Gastrocnemius medialis (tissue), 4 donors: ENCODE results near the gene NAGK. TPM values are rescaled to one million over a fixed set of nuclear protein-coding genes. Genes with fewer than 3 reads are reported as not detected.
"Not testable (repeated sequence)": the region's sequence is repeated elsewhere in the genome, so short reads cannot be mapped to it uniquely, and the experiment has no call there.

ENCODE experiments used
- ATAC-seq, 2 donors: fragments of 150-250 bp; one replicate each; pipeline ENCODE4 v1.9.1; 2016
- DNase-seq, 2 donors: peaks; one replicate each; pipeline ENCODE4 v3.0.0-alpha.2; 2019
- H3K27ac ChIP-seq, 4 donors: fragments of 200-600 bp; sonication (generic); 1 replicate in 1 of 4; 2 replicates in 3 of 4; pipeline ENCODE4 v1.5.1; 2016 to 2018; ENCODE audit warnings: mild to moderate bottlenecking in 2 of 4, moderate library complexity in 1 of 4
- H3K27me3 ChIP-seq, 3 donors: fragments of 200-600 bp; sonication (generic) in 2 of 3; 1 replicate in 1 of 3; 2 replicates in 2 of 3; pipeline versions ENCODE4 v1.5.1 to v1.6.0; 2016 to 2019; ENCODE audit warnings: mild to moderate bottlenecking in 1 of 3, moderate library complexity in 1 of 3
- H3K36me3 ChIP-seq, 2 donors: fragments of 200-600 bp; sonication (generic) in 1 of 2; one replicate each; pipeline ENCODE4 v1.5.1; 2017 to 2018
- H3K4me1 ChIP-seq, 2 donors: fragments of 200-600 bp; sonication (generic) in 1 of 2; one replicate each; pipeline ENCODE4 v1.5.1; 2016 to 2017; ENCODE audit warnings: mild to moderate bottlenecking in 2 of 2
- H3K4me3 ChIP-seq, 4 donors: fragments of 200-600 bp; sonication (generic) in 3 of 4; 1 replicate in 1 of 4; 2 replicates in 3 of 4; pipeline ENCODE4 v1.5.1; 2016 to 2019; ENCODE audit warnings: mild to moderate bottlenecking in 2 of 4
- H3K9me3 ChIP-seq, 3 donors: fragments of 200-600 bp; sonication (generic) in 2 of 3; 1 replicate in 1 of 3; 2 replicates in 2 of 3; pipeline ENCODE4 v1.5.1; 2016 to 2019
- POLR2A ChIP-seq, 2 donors: fragments of 450-650 bp; IDR thresholded peaks; one replicate each; pipeline ENCODE4 v1.6.1; 2017; ENCODE audit warnings: antibody characterized with exemption in 2 of 2, mild to moderate bottlenecking in 2 of 2, moderate library complexity in 2 of 2
- in situ Hi-C, 4 donors: fragments of 200-750 bp; cut with MboI; loops; one replicate each; pipeline versions ENCODE4 v1.15.0 to v1.8.0; 2017; ENCODE audit warnings: low sequenced_read_pairs in 4 of 4
- intact Hi-C: fragments of 100-400 bp; cut with DNase I; formaldehyde crosslinking; loops from one replicate; pipeline ENCODE4 v1.15.1; 2023; ENCODE audit warnings: low total_unique reads
- total RNA-seq, 4 donors: library from RNA; depleted of rRNA; stranded (reverse); fragments of >200 nt; gene quantifications; one replicate each; pipeline versions ENCODE4 v1.1.0 to v1.2.3, GENCODE V29; 2016
- TF ChIP-seq, protein P1 (sequence below), 5 experiments: fragments of 450-650 bp in 3 of 5; fragments of 200-600 bp in 2 of 5; sonication (generic) in 2 of 5; IDR thresholded peaks in 4 of 5; conservative IDR thresholded peaks in 1 of 5; 1 replicate in 4 of 5; 2 replicates in 1 of 5; pipeline ENCODE4 v1.5.1; 2016 to 2019; ENCODE audit warnings: antibody characterized with exemption in 5 of 5, mild to moderate bottlenecking in 3 of 5, moderate library complexity in 3 of 5

NAGK gene
- 10 to 100 TPM; 24.2 to 43.5 (median 41.2) TPM for total RNA-seq

DNA sequence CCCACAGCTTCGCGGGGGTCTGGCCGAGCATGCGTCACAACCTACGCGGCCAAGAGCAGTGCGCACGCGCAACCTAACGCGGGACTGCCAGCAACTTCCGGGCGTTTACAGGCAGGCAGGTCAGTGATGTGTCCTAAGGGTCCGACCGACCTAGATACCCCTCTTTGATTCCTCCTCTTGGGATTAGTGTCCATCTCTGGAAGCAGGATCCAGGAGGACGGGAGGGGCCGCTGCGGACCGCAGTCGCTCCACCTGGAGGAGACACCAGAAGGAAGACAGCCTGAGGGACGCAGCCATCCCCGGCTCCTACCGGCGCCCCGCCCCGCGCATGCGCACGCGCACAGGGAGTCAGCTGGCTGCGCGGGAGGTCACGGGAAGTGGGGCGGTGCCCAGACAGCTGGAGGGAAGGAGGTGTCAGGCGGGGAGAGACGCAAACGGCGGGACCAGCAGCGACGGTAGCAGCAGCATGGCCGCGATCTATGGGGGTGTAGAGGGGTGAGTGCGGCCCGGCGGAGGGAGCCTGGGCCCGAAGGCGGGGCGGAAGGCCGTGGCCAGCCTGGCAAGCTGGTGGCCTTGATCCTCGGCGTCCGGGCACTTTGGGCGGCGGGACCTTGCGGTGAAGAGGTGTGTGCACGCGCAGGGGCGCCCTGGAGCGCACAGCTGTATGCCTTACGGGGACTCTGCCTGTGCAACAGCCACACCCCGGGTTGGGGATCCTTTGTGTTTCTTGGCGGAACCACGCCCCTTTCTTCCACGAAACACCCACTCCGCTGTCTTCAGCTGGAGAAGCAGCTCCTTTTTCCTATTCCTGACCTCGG lies at the start of gene NAGK:
NAGK (plus strand) TSS at position 431 of the 818 bp plus-strand sequence; CDS start at position 467, 36 bp downstream.
- no peaks in the 10 kb centered on the region for H3K9me3 ChIP-seq
- no peaks in the 10 kb centered on the region for H3K27me3 ChIP-seq
- DNase-seq (peak; percentile 92 to 95), ATAC-seq (peak; percentile 94 to 95)
- peak within 1 kb of the TSS; percentile 76 to 93 (median 82) for H3K4me3 ChIP-seq
- peaks cover 25 to 26% of the 10 kb centered on the region in 2 donors for H3K4me1 ChIP-seq
- in situ Hi-C loops (loop anchor here in 1 of 4 donors (5.0 kb wide), 1 partner anchor 64 kb away; the partner anchor contains the start of genes MCEE and MPHOSPH10), intact Hi-C loops (loop anchor here (1.0 to 2.0 kb wide), 2 partner anchors 62 to 74 kb away; partner anchors contain the start of genes MCEE, MPHOSPH10 and TEX261)
- peak within 1 kb of the TSS; percentile 89 to 99 (median 94) for H3K27ac ChIP-seq
- TF ChIP-seq POLR2A (IDR thresholded peaks at IDR 0.05), result peak; percentile 100
- TF ChIP-seq, protein P1, sequence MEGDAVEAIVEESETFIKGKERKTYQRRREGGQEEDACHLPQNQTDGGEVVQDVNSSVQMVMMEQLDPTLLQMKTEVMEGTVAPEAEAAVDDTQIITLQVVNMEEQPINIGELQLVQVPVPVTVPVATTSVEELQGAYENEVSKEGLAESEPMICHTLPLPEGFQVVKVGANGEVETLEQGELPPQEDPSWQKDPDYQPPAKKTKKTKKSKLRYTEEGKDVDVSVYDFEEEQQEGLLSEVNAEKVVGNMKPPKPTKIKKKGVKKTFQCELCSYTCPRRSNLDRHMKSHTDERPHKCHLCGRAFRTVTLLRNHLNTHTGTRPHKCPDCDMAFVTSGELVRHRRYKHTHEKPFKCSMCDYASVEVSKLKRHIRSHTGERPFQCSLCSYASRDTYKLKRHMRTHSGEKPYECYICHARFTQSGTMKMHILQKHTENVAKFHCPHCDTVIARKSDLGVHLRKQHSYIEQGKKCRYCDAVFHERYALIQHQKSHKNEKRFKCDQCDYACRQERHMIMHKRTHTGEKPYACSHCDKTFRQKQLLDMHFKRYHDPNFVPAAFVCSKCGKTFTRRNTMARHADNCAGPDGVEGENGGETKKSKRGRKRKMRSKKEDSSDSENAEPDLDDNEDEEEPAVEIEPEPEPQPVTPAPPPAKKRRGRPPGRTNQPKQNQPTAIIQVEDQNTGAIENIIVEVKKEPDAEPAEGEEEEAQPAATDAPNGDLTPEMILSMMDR (IDR thresholded peaks at IDR 0.05 in 4 of 5, conservative IDR thresholded peaks at IDR 0.05 in 1 of 5), result peak in 1 of 5 experiments; percentile 38
- peaks cover 0 to 9% of the 10 kb centered on the region in 2 donors for H3K36me3 ChIP-seq

DNA sequence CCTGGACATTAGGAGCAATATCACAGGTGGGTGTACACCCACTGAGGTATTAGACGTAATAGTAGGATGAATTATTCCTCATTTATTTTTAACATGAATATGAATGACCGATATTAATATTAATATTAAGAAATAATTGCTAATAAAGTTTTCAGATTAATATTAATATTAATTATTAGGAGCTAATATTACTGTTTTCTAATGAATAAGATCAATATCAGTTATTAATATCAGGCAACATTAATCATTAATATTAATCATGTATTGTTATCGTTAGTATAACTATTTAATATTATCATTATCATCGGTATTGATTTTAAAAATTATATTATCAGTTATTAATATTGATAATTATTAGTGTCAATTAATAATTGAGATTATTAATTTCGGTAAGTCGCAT lies 48.5 kb upstream of the NAGK start:
- H3K27ac ChIP-seq, H3K4me1 ChIP-seq, in situ Hi-C loops, H3K4me3 ChIP-seq, H3K27me3 ChIP-seq, intact Hi-C loops, DNase-seq, H3K36me3 ChIP-seq, H3K9me3 ChIP-seq, ATAC-seq: not testable (repeated sequence)

DNA sequence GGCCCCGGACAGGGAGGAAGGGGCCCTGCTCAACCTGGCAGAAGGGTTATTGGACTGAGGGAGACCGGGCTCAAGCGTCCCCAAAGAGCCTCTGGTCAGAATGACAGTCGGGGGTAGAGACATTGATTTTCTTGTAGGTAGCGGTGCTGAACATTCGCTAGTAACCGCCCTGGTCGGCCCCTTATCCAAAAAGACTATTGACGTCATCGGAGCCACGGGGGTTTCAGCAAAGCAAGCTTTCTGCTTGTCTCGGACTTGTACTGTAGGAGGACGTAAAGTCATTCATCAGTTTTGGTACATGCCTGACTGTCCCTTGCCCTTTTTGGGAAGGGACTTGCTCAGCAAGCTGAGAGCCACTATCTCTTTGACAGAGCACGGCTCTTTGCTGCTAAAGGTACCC lies 47.1 kb upstream of the NAGK start:
- H3K27ac ChIP-seq, H3K9me3 ChIP-seq, H3K36me3 ChIP-seq, H3K4me1 ChIP-seq, H3K4me3 ChIP-seq, H3K27me3 ChIP-seq, ATAC-seq, intact Hi-C loops, DNase-seq, in situ Hi-C loops: not testable (repeated sequence)

DNA sequence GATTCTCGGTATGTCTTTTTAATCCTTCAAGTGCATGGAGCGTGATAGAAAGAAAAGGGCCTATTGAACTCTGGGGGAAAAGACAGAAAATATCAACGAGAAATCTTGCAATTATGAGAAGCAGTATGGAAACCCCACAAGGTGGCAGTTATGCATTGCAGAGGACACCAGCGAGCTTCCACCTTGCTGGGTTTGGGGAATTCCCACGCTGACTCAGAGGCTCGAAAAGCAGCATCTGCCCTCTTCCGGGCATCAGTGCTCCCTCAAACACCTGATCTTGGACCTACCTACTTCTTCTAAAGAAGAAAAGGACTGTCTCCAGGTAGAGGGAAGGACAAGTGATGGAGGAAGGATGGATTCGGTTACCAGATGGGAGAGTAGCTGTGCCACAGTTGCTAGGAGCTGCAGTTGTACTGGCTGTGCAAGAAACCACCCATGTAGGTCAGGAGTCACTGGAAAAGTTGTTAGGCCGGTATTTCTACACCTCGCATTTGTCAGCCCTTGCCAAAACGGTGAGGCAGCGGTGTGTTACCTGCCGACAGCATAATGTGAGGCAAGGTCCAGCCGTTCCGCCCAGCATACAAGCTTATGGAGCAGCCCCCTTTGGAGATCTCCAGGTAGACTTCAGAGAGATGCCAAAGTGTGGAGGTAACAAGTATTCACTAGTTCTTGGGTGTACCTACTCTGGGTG lies 44.8 kb upstream of the NAGK start:
- intact Hi-C loops, result not testable (repeated sequence)

DNA sequence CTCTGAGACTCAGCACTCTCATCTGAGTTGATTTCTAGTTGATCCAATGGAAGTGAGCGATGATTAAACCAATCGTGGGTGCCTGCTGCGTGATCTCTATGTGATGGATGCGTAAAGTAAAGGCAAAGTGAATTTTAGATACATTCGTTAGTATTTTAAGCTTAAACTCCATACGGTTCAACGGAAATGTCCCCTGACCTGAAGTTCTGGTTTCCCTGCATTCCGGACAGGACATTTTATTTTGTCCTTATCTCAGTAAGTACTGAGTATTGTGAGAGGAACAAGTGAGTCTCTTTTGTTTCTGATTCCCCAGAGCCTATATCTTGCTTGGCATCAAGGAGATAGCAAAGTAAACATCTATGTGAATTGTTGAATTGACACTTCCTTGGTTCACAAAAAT lies 32.2 kb upstream of the NAGK start:
- H3K4me1 ChIP-seq, H3K36me3 ChIP-seq, in situ Hi-C loops, H3K4me3 ChIP-seq, DNase-seq, H3K27me3 ChIP-seq, ATAC-seq, intact Hi-C loops, H3K27ac ChIP-seq, H3K9me3 ChIP-seq: not testable (repeated sequence)

More for the DNA sequence above, 44.8 kb upstream of the NAGK start:
- H3K27me3 ChIP-seq, H3K36me3 ChIP-seq, in situ Hi-C loops, H3K4me3 ChIP-seq, H3K27ac ChIP-seq, H3K4me1 ChIP-seq, H3K9me3 ChIP-seq, ATAC-seq, DNase-seq: not testable (repeated sequence)

DNA sequence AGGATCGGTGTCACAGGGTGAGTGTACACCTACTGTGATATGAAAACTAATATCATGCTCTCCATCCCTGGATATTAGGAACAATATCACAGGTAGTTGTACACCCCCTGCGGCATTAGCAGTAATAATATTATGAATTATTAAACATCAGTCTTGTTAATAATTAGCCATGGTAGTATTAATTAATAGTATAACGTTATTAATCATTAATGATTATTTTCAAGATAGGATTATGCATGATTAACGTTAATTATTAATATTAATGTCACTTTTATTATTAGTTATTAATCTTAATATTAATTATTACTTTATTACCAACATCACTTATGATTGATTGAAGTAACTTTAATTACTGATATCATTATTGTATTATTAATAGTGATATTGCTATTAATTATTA lies 26.2 kb upstream of the NAGK start:
- no peak overlapping the region for H3K27ac ChIP-seq
- in situ Hi-C loops, result no loop called here
- H3K4me3 ChIP-seq, result no peak overlapping the region
- ATAC-seq, result no peak
- H3K27me3 ChIP-seq, result peaks cover 0 to 7% (median 0%) of the 10 kb centered on the region in 3 donors
- H3K4me1 ChIP-seq, result no peaks in the 10 kb centered on the region
- no peaks in the 10 kb centered on the region for H3K36me3 ChIP-seq
- intact Hi-C loops, result no loop called here
- no peaks in the 10 kb centered on the region for H3K9me3 ChIP-seq
- no peak for DNase-seq
- no peak for TF ChIP-seq POLR2A (IDR thresholded peaks at IDR 0.05)
- TF ChIP-seq, protein P1 (IDR thresholded peaks at IDR 0.05 in 4 of 5, conservative IDR thresholded peaks at IDR 0.05 in 1 of 5), result no peak
